Measurements from ENCODE around the gene PHF21B. TPM values are rescaled to one million over a fixed set of nuclear protein-coding genes. Genes with fewer than 3 reads are reported as not detected.

Gene PHF21B
- total RNA-seq = 1 to 10 TPM in 2 of 4 donors, under 1 TPM in 1, not detected in 1; 0.50 to 9.4 (median 1.8) TPM

DNA sequence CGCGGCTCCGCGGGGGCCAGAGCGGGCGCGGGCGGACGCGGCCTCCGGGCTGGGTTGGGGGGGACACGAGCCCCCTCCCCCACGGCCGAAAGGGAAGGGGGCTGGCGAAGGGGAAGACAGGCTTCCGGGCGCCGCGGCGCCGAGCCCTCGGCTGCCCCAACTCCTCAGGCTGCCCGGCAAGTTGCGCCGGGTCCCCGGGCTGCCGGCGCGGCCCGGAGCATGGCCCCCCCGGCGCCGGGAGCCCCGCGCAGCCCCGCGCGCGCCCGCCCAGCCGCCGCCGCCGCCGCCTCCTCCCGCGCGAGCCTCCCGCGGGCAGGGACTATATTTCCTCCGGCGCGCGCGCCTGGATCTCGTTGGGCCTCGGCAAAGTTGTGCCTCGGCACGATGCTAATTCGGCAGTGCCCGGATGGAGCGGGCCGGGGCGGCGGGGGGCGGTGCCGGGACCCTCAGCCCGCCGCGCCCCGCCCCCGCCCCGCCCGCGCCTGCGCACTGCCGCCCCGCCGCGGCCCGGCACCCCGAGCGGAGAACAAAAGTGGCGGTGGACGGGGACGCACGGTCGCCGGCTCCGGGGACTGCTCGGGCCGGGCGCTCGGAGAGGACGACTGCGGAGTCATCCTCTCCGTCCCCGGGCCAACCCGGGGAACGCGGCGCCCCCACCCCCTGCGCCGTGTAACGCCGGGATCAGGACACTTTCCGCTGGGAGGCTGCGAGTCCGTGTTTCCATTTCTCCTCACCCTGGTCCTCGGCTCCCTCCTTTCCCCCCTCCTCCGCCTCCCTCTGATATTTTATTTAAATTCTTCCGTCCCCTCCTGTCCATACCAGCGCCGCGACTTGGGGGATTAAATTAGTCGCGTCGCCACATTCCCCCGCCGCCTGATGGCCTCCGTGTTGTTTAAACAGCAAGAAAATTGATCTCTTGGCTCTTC is at the start of gene PHF21B:
TSS of gene PHF21B (minus strand) at position 400 of the 926 bp plus-strand sequence. CDS start 456 bp downstream, outside the sequence.
- H3K27ac ChIP-seq (replicated peaks in 1 of 4) = peak within 1 kb of the TSS in 3 of 4 donors; percentile 46 to 66 (median 51)
- H3K9me3 ChIP-seq = no peaks in the 10 kb centered on the region
- 1% methylated on average over 41 of the region's 121 CpGs for WGBS
- no peak for DNase-seq (ENCODE audit: extremely low spot score)
- no peaks in the 10 kb centered on the region for H3K36me3 ChIP-seq
- peak within 1 kb of the TSS; percentile 55 to 80 (median 66) for H3K4me3 ChIP-seq
- intact Hi-C loops (cut with DNase I) = loop anchor here (5.0 kb wide), 1 partner anchor 152 kb away; the partner anchor contains the start of gene NUP50
- peaks cover 0 to 86% (median 28%) of the 10 kb centered on the region in 4 donors for H3K27me3 ChIP-seq
- TF ChIP-seq POLR2AphosphoS5 (IDR thresholded peaks at IDR 0.05) (peak in 1 of 2 donors; percentile 67), POLR2A (IDR thresholded peaks at IDR 0.05; ENCODE audit: low read depth) (no peak), EP300 (IDR thresholded peaks at IDR 0.05) (no peak)
- H3K4me1 ChIP-seq = peaks cover 19 to 55% (median 50%) of the 10 kb centered on the region in 4 donors

DNA sequence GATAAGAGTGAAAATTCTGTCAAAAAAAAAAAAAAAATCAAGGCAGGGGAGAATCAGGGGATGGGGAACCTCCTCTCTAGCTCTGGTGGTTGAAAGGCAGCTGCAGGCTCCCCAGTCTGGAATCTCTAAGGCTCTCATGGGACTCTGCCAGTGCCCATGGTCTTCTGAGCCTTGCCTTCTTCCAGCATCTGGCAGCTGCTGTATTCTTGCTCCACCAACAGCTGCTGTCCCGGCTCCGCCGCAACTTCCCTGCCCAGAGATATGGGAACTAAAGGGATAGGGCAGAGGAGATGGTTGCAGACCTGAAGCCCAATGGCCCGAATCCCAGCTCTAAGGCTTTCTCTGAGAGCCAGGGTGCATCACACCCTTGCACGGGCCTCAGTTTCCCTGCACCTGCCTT is 49.5 kb upstream of the PHF21B start:
- Histone ChIP-seq H3K4me1 (no peaks in the 10 kb centered on the region), H3K27me3 (peaks cover 0 to 29% (median 0%) of the 10 kb centered on the region in 4 donors), H3K9me3 (no peaks in the 10 kb centered on the region), H3K36me3 (no peaks in the 10 kb centered on the region), H3K4me3 (no peak overlapping the region), H3K27ac (replicated peaks in 1 of 4) (no peak overlapping the region)
- intact Hi-C loops (cut with DNase I) = no loop called here
- 86% methylated on average over 4 of the region's 5 CpGs for WGBS
- TF ChIP-seq POLR2A (IDR thresholded peaks at IDR 0.05; ENCODE audit: low read depth) = no peak
- no peak for TF ChIP-seq POLR2AphosphoS5 (IDR thresholded peaks at IDR 0.05)
- TF ChIP-seq, protein P1, sequence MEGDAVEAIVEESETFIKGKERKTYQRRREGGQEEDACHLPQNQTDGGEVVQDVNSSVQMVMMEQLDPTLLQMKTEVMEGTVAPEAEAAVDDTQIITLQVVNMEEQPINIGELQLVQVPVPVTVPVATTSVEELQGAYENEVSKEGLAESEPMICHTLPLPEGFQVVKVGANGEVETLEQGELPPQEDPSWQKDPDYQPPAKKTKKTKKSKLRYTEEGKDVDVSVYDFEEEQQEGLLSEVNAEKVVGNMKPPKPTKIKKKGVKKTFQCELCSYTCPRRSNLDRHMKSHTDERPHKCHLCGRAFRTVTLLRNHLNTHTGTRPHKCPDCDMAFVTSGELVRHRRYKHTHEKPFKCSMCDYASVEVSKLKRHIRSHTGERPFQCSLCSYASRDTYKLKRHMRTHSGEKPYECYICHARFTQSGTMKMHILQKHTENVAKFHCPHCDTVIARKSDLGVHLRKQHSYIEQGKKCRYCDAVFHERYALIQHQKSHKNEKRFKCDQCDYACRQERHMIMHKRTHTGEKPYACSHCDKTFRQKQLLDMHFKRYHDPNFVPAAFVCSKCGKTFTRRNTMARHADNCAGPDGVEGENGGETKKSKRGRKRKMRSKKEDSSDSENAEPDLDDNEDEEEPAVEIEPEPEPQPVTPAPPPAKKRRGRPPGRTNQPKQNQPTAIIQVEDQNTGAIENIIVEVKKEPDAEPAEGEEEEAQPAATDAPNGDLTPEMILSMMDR (IDR thresholded peaks at IDR 0.05) = no peak
- no peak for TF ChIP-seq EP300 (IDR thresholded peaks at IDR 0.05)
- no peak for DNase-seq (ENCODE audit: extremely low spot score)

GRCh38 chr22:45058622-45058912 is 48.8 kb upstream of the PHF21B start:
- no peak for DNase-seq (ENCODE audit: extremely low spot score)
- 84% methylated on average over 2 of the region's 2 CpGs for WGBS
- intact Hi-C loops (cut with DNase I) = no loop called here
- Histone ChIP-seq H3K27me3 (peaks cover 0 to 24% (median 0%) of the 10 kb centered on the region in 4 donors), H3K9me3 (no peaks in the 10 kb centered on the region), H3K4me3 (no peak overlapping the region), H3K36me3 (no peaks in the 10 kb centered on the region), H3K27ac (replicated peaks in 1 of 4) (no peak overlapping the region), H3K4me1 (no peaks in the 10 kb centered on the region)
- TF ChIP-seq POLR2A (IDR thresholded peaks at IDR 0.05; ENCODE audit: low read depth) = no peak
- no peak for TF ChIP-seq POLR2AphosphoS5 (IDR thresholded peaks at IDR 0.05)
- TF ChIP-seq, protein P1 (IDR thresholded peaks at IDR 0.05) = no peak
- TF ChIP-seq EP300 (IDR thresholded peaks at IDR 0.05) = no peak

DNA sequence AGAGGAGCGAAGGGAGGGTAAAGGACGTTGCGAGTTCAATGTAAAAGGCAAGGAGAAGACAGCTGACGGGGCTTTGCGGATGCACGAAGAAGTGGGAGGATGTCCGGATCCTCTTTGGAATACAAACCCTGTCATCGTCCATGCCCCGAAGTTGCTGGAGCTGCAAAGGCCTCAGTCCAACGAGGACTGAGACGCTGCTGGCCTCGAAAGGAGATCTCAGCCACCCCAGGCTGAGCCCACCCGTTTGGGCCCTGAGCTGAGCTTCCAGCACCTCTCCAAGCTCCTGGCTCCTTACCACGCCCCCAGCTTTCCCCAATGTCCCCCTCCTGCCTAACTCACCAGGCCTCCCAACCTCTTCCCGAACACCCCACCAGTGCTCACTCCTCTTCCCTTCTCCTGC is 46.1 kb upstream of the PHF21B start:
- TF ChIP-seq EP300 (IDR thresholded peaks at IDR 0.05) (no peak), POLR2AphosphoS5 (IDR thresholded peaks at IDR 0.05) (no peak), POLR2A (IDR thresholded peaks at IDR 0.05; ENCODE audit: low read depth) (no peak)
- TF ChIP-seq, protein P1 (IDR thresholded peaks at IDR 0.05) = no peak
- Histone ChIP-seq H3K4me1 (no peaks in the 10 kb centered on the region), H3K27me3 (peaks cover 0 to 26% (median 0%) of the 10 kb centered on the region in 4 donors), H3K9me3 (no peaks in the 10 kb centered on the region), H3K27ac (replicated peaks in 1 of 4) (no peak overlapping the region), H3K4me3 (no peak overlapping the region), H3K36me3 (no peaks in the 10 kb centered on the region)
- intact Hi-C loops (cut with DNase I) = no loop called here
- 90% methylated on average over 15 of the region's 15 CpGs for WGBS
- no peak for DNase-seq (ENCODE audit: extremely low spot score)

DNA sequence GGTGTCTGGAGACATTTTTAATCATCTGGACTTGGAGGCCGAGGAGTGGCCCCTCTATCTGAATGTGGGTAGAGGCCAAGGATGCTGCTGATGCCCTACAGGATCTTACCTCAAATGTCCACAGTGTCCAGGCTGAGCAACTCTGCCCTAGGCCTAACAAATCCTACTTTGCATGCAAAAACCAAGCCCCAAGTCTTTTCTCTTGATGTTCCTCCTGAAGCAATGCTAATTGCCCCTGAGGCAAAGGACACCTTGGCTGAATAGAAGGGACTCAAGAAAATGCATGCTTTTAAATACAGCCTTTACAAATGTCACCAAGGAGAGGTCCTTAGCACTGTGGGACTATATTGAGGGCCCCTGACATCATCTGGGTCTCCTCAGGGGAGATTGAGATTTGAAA is 43.8 kb upstream of the PHF21B start:
- no peak for DNase-seq (ENCODE audit: extremely low spot score)
- intact Hi-C loops (cut with DNase I) = no loop called here
- WGBS = 78% methylated on average over 1 of the region's 1 CpG
- Histone ChIP-seq H3K4me1 (no peaks in the 10 kb centered on the region), H3K27ac (replicated peaks in 1 of 4) (no peak overlapping the region), H3K36me3 (no peaks in the 10 kb centered on the region), H3K4me3 (no peak overlapping the region), H3K9me3 (no peaks in the 10 kb centered on the region), H3K27me3 (peaks cover 0 to 50% (median 0%) of the 10 kb centered on the region in 4 donors)
- TF ChIP-seq POLR2A (IDR thresholded peaks at IDR 0.05; ENCODE audit: low read depth) (no peak), EP300 (IDR thresholded peaks at IDR 0.05) (no peak), POLR2AphosphoS5 (IDR thresholded peaks at IDR 0.05) (no peak)
- TF ChIP-seq, protein P1 (IDR thresholded peaks at IDR 0.05) = no peak

Data from esophagus muscularis mucosa (tissue), 4 donors.